HepG2 (cell line): Measurements from ENCODE around the gene THADA. TPM values are rescaled to one million over a fixed set of nuclear protein-coding genes. Genes with fewer than 3 reads are reported as not detected.
A peak's percentile ranks its signal among the peaks of the same experiment; 100 is the strongest.

Source experiments
- DNMT1 ChIP-seq: sonication (generic); formaldehyde crosslinking; IDR thresholded peaks from 2 replicates; pipeline ENCODE4 v1.5.1; 2020; ENCODE audit warnings: mild to moderate bottlenecking, missing genetic modification reagents
- NFRKB ChIP-seq: fragments of 450-650 bp; IDR thresholded peaks from 2 replicates; pipeline ENCODE4 v1.6.1; 2017
- PHB2 ChIP-seq: fragments of 450-650 bp; IDR thresholded peaks from 2 replicates; pipeline ENCODE4 v1.6.1; 2018; ENCODE audit not compliant: partially characterized antibody
- POLR2A ChIP-seq, 2 experiments: IDR thresholded peaks; 2 replicates each; pipeline ENCODE4 v1.6.1; 2011; ENCODE audit warnings: low read depth in 2 of 2, low read length in 2 of 2, mild to moderate bottlenecking in 1 of 2, moderate library complexity in 1 of 2; ENCODE audit not compliant: insufficient read depth in 1 of 2
- SMAD3 ChIP-seq: sonication (generic); formaldehyde crosslinking; IDR thresholded peaks from 2 replicates; pipeline ENCODE4 v1.4.0; 2020; ENCODE audit warnings: missing genetic modification reagents
- SMAD9 ChIP-seq: sonication (generic); formaldehyde crosslinking; IDR thresholded peaks from 2 replicates; pipeline ENCODE4 v1.5.1; 2020; ENCODE audit warnings: mild to moderate bottlenecking, missing genetic modification reagents
- TCF7L2 ChIP-seq: IDR thresholded peaks from 2 replicates; pipeline ENCODE4 v1.6.1; 2011; ENCODE audit warnings: mild to moderate bottlenecking, low read depth, low read length, moderate library complexity
- ZNF432 ChIP-seq: sonication (generic); formaldehyde crosslinking; IDR thresholded peaks from 2 replicates; pipeline ENCODE4 v1.5.0; 2020; ENCODE audit warnings: missing genetic modification reagents, mild to moderate bottlenecking, borderline replicate concordance
- polyA plus RNA-seq, 8 experiments: library from polyadenylated mRNA; depleted of rRNA in 3 of 8; stranded (reverse) in 7 of 8; unstranded in 1 of 8; fragments of >200 nt; fragmentation: Illumina TruSeq in 4 of 8; extraction: Trizol in 4 of 8; gene quantifications; 2 replicates each; pipeline versions ENCODE4 v1.2.1 to v1.2.3, GENCODE V29; 2011 to 2016; ENCODE audit warnings: low read depth in 4 of 8, missing spikeins in 1 of 8, mixed read lengths in 1 of 8; ENCODE audit not compliant: insufficient read depth in 1 of 8
- total RNA-seq, 5 experiments: library from RNA; depleted of rRNA; stranded (reverse); fragments of >200 nt; fragmentation: Illumina TruSeq; extraction: Trizol; gene quantifications; 2 replicates each; pipeline ENCODE4 v1.2.3, GENCODE V29; 2016; ENCODE audit warnings: low read depth in 1 of 5
- TF ChIP-seq, protein P1 (sequence below), 2 experiments: IDR thresholded peaks; 2 replicates each; pipeline ENCODE4 v1.6.1; 2011 to 2012; ENCODE audit warnings: low read length in 2 of 2, borderline replicate concordance in 1 of 2, low read depth in 1 of 2, mild to moderate bottlenecking in 1 of 2, moderate library complexity in 1 of 2
- TF ChIP-seq, protein P2 (sequence below): sonication (generic); formaldehyde crosslinking; IDR thresholded peaks from 2 replicates; pipeline ENCODE4 v1.5.1; 2020; ENCODE audit warnings: missing genetic modification reagents, mild to moderate bottlenecking, borderline replicate concordance
- TF ChIP-seq, protein P3 (sequence below): sonication (generic); formaldehyde crosslinking; IDR thresholded peaks from 2 replicates; pipeline ENCODE4 v1.9.0; 2021; ENCODE audit warnings: missing genetic modification reagents, mild to moderate bottlenecking, borderline replicate concordance
- TF ChIP-seq, protein P4 (sequence below): sonication (generic); formaldehyde crosslinking; IDR thresholded peaks from 2 replicates; pipeline ENCODE4 v1.4.0; 2020; ENCODE audit warnings: mild to moderate bottlenecking, missing genetic modification reagents, borderline replicate concordance

Gene THADA
- total and polyA plus RNA-seq, 2 of the 13 experiments (the other 11 are each of a cell fraction or from before 2014, with no cell fraction given), result 12.7 to 21.7 TPM

GRCh38 chr2:43221763-43222474 is 373.9 kb downstream of the THADA start (continued):
- TF ChIP-seq, protein P1, sequence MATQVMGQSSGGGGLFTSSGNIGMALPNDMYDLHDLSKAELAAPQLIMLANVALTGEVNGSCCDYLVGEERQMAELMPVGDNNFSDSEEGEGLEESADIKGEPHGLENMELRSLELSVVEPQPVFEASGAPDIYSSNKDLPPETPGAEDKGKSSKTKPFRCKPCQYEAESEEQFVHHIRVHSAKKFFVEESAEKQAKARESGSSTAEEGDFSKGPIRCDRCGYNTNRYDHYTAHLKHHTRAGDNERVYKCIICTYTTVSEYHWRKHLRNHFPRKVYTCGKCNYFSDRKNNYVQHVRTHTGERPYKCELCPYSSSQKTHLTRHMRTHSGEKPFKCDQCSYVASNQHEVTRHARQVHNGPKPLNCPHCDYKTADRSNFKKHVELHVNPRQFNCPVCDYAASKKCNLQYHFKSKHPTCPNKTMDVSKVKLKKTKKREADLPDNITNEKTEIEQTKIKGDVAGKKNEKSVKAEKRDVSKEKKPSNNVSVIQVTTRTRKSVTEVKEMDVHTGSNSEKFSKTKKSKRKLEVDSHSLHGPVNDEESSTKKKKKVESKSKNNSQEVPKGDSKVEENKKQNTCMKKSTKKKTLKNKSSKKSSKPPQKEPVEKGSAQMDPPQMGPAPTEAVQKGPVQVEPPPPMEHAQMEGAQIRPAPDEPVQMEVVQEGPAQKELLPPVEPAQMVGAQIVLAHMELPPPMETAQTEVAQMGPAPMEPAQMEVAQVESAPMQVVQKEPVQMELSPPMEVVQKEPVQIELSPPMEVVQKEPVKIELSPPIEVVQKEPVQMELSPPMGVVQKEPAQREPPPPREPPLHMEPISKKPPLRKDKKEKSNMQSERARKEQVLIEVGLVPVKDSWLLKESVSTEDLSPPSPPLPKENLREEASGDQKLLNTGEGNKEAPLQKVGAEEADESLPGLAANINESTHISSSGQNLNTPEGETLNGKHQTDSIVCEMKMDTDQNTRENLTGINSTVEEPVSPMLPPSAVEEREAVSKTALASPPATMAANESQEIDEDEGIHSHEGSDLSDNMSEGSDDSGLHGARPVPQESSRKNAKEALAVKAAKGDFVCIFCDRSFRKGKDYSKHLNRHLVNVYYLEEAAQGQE (IDR thresholded peaks at IDR 0.05; ENCODE audit: borderline replicate concordance in 1 of 2, low read depth in 1 of 2, low read length in 2 of 2), result peak in 1 of 2 experiments; percentile 73; a peak in 1 of 4 replicates
- TF ChIP-seq SMAD9 (CRISPR knock-in tag), result no peak
- no peak for TF ChIP-seq PHB2
- no peak for TF ChIP-seq DNMT1 (CRISPR knock-in tag)
- no peak for TF ChIP-seq SMAD3 (CRISPR knock-in tag)
- TF ChIP-seq, protein P2, sequence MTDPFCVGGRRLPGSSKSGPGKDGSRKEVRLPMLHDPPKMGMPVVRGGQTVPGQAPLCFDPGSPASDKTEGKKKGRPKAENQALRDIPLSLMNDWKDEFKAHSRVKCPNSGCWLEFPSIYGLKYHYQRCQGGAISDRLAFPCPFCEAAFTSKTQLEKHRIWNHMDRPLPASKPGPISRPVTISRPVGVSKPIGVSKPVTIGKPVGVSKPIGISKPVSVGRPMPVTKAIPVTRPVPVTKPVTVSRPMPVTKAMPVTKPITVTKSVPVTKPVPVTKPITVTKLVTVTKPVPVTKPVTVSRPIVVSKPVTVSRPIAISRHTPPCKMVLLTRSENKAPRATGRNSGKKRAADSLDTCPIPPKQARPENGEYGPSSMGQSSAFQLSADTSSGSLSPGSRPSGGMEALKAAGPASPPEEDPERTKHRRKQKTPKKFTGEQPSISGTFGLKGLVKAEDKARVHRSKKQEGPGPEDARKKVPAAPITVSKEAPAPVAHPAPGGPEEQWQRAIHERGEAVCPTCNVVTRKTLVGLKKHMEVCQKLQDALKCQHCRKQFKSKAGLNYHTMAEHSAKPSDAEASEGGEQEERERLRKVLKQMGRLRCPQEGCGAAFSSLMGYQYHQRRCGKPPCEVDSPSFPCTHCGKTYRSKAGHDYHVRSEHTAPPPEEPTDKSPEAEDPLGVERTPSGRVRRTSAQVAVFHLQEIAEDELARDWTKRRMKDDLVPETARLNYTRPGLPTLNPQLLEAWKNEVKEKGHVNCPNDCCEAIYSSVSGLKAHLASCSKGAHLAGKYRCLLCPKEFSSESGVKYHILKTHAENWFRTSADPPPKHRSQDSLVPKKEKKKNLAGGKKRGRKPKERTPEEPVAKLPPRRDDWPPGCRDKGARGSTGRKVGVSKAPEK, result no peak
- TF ChIP-seq, protein P3, sequence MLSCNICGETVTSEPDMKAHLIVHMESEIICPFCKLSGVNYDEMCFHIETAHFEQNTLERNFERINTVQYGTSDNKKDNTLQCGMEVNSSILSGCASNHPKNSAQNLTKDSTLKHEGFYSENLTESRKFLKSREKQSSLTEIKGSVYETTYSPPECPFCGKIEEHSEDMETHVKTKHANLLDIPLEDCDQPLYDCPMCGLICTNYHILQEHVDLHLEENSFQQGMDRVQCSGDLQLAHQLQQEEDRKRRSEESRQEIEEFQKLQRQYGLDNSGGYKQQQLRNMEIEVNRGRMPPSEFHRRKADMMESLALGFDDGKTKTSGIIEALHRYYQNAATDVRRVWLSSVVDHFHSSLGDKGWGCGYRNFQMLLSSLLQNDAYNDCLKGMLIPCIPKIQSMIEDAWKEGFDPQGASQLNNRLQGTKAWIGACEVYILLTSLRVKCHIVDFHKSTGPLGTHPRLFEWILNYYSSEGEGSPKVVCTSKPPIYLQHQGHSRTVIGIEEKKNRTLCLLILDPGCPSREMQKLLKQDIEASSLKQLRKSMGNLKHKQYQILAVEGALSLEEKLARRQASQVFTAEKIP (CRISPR knock-in tag), result no peak
- TF ChIP-seq, protein P4, sequence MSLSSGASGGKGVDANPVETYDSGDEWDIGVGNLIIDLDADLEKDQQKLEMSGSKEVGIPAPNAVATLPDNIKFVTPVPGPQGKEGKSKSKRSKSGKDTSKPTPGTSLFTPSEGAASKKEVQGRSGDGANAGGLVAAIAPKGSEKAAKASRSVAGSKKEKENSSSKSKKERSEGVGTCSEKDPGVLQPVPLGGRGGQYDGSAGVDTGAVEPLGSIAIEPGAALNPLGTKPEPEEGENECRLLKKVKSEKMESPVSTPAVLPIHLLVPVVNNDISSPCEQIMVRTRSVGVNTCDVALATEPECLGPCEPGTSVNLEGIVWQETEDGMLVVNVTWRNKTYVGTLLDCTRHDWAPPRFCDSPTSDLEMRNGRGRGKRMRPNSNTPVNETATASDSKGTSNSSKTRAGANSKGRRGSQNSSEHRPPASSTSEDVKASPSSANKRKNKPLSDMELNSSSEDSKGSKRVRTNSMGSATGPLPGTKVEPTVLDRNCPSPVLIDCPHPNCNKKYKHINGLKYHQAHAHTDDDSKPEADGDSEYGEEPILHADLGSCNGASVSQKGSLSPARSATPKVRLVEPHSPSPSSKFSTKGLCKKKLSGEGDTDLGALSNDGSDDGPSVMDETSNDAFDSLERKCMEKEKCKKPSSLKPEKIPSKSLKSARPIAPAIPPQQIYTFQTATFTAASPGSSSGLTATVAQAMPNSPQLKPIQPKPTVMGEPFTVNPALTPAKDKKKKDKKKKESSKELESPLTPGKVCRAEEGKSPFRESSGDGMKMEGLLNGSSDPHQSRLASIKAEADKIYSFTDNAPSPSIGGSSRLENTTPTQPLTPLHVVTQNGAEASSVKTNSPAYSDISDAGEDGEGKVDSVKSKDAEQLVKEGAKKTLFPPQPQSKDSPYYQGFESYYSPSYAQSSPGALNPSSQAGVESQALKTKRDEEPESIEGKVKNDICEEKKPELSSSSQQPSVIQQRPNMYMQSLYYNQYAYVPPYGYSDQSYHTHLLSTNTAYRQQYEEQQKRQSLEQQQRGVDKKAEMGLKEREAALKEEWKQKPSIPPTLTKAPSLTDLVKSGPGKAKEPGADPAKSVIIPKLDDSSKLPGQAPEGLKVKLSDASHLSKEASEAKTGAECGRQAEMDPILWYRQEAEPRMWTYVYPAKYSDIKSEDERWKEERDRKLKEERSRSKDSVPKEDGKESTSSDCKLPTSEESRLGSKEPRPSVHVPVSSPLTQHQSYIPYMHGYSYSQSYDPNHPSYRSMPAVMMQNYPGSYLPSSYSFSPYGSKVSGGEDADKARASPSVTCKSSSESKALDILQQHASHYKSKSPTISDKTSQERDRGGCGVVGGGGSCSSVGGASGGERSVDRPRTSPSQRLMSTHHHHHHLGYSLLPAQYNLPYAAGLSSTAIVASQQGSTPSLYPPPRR (CRISPR knock-in tag), result peak; percentile 28; the same call in 1 of the 2 replicates
- TF ChIP-seq ZNF432 (CRISPR knock-in tag), result no peak
- no peak for TF ChIP-seq TCF7L2
- no peak for TF ChIP-seq NFRKB
- TF ChIP-seq POLR2A (IDR thresholded peaks at IDR 0.05; ENCODE audit: insufficient read depth in 1 of 2, low read depth in 2 of 2, low read length in 2 of 2), result peak in 1 of 2 experiments; percentile 82; a peak in 2 of 4 replicates
